Endometrium (tissue), 2 donors: ENCODE measurements around the gene CFAP107.
"Not testable (repeated sequence)": the region's sequence is repeated elsewhere in the genome, so short reads cannot be mapped to it uniquely, and the experiment has no call there.

Experiments
- FAIRE-seq: peaks from 2 replicates; lab custom pipeline; 2012; peaks lifted over from hg19 to GRCh38; lab: Jason Lieb, UNC
- donor health status: control.
- donor health status: control.

CFAP107 gene, protein sequence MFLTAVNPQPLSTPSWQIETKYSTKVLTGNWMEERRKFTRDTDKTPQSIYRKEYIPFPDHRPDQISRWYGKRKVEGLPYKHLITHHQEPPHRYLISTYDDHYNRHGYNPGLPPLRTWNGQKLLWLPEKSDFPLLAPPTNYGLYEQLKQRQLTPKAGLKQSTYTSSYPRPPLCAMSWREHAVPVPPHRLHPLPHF

GRCh38 chr1:12745992-12746323 lies at the start of gene CFAP107:
CFAP107 (plus strand) TSS chr1:12746200; CDS start chr1:12746431, 231 bp downstream.
- FAIRE-seq: no peak

GRCh38 chr1:12696658-12697057 lies 49.3 kb upstream of the CFAP107 start:
- FAIRE-seq: no peak

GRCh38 chr1:12697397-12697796 lies 48.6 kb upstream of the CFAP107 start:
- FAIRE-seq: no peak

DNA sequence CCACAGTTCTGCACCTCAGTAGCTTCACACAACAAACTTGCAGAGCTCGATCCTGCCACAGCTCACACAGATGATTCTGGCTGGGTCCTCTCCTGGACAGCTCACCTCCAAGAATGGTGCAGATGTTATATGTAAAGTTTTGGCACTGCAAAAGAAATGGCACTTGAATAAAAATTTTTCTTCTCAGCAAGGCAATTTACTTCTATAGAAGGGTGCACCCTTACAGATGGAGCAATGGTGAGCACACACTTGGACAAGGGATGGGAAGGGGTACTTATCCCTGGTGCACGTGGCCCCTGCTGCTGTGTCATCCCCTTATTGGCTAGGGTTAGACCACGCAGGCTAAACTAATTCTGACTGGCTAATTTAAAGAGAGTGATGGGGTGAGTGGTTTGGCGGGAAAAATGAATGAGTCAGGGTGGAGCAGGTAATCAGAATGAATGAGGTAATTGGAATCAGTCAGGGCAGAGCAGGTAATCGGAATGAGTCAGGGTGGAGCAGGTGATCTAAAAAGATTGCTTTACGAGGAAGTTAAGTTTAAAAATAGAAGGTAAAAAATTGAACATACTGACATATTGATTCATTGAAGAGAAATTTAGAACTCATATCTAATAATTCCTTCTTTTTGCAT lies 42.1 kb upstream of the CFAP107 start:
- FAIRE-seq: no peak

- no peak for FAIRE-seq
Observed at GRCh38 chr1:12706061-12706460, 39.9 kb upstream of the CFAP107 start.

- FAIRE-seq: no peak
Observed at GRCh38 chr1:12708396-12709090, 37.5 kb upstream of the CFAP107 start.

- FAIRE-seq: no peak
Observed at GRCh38 chr1:12709091-12709491, 36.9 kb upstream of the CFAP107 start.

DNA sequence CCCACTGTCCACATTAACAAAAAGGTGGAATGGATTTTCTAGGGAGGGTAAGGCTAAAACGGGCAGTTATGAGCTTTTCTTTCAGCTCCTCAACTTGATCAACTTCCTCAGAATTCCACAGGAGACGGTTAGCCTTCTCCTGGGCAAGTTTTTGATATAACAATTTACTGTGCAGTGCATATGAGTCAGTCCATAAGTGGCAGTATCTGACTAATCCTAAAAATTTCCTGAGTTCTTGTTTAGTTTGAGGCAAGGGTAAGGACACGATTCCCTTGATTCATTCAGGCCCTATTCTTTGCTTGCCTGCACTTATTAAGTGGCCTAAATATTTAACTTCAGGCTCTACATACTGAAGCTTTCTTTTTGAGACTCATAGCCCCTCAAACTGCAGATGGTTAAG lies 36.3 kb upstream of the CFAP107 start:
- no peak for FAIRE-seq

DNA sequence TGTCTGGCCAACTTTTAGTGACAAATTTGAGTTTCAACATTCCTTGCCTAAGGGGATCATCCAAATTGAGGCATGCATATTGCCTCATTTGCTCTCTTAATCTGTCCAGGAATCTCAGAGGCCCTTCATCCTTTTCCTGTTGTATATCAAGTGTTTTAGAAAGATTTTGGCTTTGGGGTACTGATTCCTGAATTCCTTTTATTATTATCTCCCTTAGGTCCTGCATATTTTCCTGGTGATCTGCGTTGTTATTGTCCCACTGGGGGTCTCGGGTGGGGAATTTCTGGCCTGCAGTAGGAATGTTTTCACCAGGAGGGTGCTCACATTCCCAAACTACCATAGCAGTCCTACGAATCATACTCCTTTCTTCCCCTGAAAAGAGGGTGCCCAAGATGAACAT lies 34.5 kb upstream of the CFAP107 start:
- FAIRE-seq: no peak

DNA sequence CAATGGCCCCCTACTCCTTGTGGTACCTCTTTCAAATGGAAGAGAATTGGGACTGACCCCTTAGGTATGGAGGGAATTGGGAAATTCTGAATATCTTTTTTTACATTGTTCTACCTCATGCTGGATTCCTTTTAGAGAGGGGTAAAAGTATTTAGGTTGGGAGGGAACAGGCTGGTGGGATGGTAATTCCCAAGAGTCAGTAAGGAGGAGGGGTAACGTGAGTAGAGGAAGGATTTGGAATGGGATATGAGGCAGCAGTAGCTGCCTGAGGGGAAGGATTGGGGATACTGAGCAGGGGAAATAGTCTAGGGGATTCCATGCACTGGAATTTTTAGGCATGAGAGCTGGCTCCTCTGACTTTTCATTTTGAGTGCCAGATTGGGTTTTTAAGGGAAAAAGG lies 33.9 kb upstream of the CFAP107 start:
- FAIRE-seq: no peak

DNA sequence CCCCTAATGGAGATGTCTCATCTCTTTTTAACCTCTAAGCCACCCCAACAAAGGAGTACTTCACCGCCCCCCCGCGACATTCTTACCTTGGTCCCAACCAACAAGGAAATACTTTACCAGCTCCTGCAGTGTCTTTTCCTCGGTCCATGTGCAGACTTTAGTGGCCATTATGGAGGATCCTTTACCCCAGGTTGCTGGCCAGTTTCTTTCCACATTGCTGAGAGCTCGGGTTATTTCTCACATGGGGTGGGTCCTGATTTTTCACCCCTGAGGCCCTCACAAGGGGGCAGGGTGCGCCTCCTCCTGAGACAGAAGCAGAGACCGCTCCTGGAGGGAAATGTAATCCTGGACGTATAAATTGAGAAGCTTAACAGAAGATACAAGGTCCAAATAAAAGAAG lies 33.1 kb upstream of the CFAP107 start:
- FAIRE-seq: no peak

- FAIRE-seq: not testable (repeated sequence)
Observed at GRCh38 chr1:12713651-12714050, 32.3 kb upstream of the CFAP107 start.

DNA sequence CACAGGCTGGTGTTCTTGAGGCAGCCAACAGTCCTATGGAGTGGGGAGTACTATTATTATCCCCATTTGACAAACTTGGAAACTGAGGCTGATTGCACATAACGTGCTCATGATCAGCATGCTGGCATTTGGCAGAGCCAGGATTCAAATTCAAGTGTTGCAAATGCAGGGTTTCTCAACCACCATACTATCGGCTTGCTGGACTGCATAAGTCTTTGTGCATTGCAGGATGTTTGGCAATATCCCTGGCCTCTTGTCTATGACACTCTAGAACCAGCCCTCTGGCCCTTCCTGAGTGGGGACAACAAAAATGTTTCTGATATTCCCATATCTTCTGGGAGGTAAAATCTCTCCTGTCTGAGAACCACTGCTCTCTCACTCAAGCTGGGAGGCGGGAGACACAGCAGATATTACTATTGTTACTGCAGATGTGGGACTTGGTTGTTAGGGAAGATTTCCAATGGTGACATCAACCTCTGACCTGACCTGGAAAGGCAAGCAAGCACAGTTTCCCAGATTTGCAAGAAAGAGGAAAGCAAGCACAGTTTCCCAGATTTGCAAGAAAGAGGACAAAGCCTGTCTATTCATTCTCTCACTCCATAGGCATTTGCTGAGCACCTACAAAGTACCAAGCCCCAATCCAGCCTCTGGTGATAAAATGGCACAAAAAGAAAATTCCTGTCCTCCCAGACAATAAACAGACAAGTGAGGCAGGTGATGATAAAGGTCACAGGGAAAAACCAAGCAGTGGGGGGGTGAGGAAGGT lies 31.1 kb upstream of the CFAP107 start:
- no peak for FAIRE-seq

DNA sequence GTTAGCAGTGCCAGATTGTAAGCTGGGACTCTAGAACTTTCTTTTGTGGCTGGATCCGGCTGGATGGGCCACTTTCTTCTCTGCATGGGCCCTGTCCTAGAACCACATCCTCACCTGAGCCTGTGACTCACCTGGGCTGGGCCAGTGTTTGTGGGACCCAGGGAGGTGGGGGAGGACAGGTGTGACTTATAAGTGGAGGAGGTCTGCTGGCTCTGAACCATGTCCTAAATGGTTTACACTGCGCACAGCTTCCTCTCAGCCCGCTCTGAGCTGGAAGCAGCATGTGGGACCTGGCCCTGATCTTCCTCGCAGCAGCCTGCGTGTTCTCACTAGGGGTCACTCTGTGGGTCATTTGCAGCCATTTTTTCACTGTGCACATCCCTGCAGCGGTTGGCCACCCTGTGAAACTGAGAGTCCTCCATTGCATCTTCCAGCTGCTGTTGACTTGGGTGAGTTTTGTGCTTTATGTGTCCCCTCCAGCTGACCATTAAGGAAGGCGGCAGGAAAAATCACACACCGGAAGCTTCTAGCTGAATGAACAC lies 30.0 kb upstream of the CFAP107 start, which contains the start of gene AADACL3:
AADACL3 (plus strand) TSS at position 215 of the 542 bp plus-strand sequence; CDS start at position 282, 67 bp downstream.
- FAIRE-seq: no peak

DNA sequence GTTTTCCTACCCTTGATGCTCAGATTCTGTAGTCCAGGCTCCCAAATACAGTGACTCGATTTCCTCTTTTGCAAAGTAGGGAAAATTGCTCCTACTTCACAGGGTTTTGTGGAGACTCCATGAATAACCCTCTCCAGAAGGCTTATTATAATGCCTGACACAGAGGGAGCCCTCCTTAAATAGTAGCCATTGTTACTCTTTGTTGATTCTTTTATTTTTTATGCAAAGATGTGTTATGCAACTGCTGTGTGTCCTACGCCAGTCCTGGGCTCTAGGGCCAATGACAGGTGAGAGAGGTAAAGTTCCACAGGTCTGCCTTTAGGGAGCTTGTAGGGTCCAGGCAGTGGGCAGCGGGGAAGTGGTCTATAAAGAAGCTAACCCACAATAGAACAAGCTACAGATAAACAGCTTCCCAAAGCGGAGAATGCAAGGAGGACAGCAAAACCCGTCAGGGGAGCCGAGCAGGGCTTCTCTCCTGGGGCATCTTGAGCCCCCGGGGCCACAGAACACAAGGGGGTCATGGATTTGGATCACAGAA lies 28.6 kb upstream of the CFAP107 start:
- no peak for FAIRE-seq

DNA sequence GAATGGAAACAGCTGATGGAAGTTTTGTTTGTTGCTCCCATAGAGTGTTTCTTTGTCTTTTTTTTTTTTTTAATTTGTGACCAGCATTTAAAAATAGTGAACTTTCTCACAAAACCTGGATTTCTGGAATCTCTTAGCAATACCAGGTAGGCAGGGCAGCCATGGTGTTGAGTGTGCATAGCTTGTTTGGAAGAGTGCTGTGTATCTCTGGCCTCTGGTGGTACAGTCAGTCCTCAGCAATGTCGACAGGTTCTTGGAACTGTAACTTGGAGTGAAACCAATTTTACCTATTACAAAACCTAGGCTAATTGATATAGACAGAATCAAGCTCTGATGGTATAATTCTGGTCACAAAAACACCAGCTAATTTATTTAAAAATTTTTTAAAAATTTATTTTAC lies 23.4 kb upstream of the CFAP107 start:
- no peak for FAIRE-seq

- no peak for FAIRE-seq
Observed at GRCh38 chr1:12728391-12728790, 17.6 kb upstream of the CFAP107 start.

GRCh38 chr1:12730156-12730555 lies 15.8 kb upstream of the CFAP107 start:
- no peak for FAIRE-seq

DNA sequence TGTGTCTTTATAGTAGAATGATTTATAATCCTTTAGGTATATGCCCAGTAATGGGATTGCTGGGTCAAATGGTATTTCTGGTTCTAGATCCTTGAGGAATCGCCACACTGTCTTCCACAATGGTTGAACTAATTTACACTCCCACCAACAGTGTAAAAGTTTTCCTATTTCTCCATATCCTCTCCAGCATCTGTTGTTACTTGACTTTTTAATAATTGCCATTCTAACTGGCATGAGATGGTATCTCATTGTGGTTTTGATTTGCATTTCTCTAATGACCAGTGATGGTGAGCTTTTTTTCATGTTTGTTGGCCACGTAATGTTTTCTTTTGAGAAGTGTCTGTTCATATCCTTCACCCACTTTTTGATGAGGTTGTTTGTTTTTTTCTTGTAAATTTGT lies 14.9 kb upstream of the CFAP107 start:
- not testable (repeated sequence) for FAIRE-seq

- FAIRE-seq: no peak
Observed at GRCh38 chr1:12734651-12735050, 11.3 kb upstream of the CFAP107 start.

DNA sequence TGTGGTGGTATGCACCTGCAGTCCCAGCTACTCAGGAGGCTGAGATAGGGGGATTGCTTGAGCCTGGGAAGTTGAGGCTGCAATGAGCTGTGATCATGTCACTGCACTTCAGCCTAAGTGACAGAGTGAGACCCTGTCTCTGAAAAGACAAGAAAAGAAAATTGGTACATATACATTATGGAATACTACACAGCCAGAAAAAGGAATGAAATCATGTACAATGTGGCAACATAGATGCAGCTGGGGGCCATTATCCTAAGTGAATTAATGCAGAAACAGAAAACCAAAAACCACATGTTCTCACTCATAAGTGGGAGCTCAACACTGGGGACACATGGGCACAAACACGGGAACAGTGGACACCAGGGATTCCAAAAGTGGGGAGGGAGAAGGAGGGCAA lies 7.1 kb upstream of the CFAP107 start:
- FAIRE-seq: no peak

DNA sequence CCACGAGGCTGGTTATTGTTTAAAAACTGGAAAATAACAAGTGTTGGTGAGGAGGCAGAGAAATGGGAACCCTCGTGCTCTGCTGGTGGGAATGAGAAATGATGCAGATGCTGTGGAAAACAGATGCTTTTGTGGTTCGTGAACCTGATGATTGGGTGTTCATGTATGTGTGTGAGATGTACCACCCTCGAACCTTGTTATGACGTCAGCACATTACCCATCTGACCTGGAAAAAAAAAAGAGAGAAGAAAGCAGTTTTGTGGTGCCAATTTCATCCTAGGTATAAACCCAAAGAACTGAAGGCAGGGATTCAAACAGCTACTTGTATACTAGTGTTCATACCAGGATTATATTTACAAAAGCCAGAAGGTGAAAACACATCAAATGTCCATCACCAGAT lies 6.4 kb upstream of the CFAP107 start:
- no peak for FAIRE-seq
